Chondrocyte (in vitro differentiated cells): ENCODE data around the gene ASPRV1. TPM values are rescaled to one million over a fixed set of nuclear protein-coding genes. Genes with fewer than 3 reads are reported as not detected.
"Not testable (repeated sequence)": the region's sequence is repeated elsewhere in the genome, so short reads cannot be mapped to it uniquely, and the experiment has no call there.

ENCODE experiments used
- DNase-seq: peaks from one replicate; pipeline ENCODE4 v3.0.0; 2021; ENCODE audit warnings: mixed read lengths, low spot score
- H3K27ac Mint-ChIP-seq: one replicate; pipeline ENCODE4 v1.8.0; 2021; ENCODE audit warnings: mild to moderate bottlenecking, moderate library complexity, mixed read lengths; ENCODE audit not compliant: unreplicated experiment
- H3K27me3 Mint-ChIP-seq: 2 replicates; pipeline ENCODE4 v1.8.0; 2021; ENCODE audit warnings: low read depth, mixed read lengths
- H3K36me3 Mint-ChIP-seq: 2 replicates; pipeline ENCODE4 v1.8.0; 2021; ENCODE audit warnings: low read depth, mixed read lengths
- H3K4me1 Mint-ChIP-seq: 2 replicates; pipeline ENCODE4 v1.8.0; 2021; ENCODE audit warnings: low read depth, mild to moderate bottlenecking, mixed read lengths
- H3K4me3 Mint-ChIP-seq: one replicate; pipeline ENCODE4 v1.8.0; 2021; ENCODE audit warnings: mild to moderate bottlenecking, moderate library complexity, mixed read lengths; ENCODE audit not compliant: unreplicated experiment
- H3K9me3 Mint-ChIP-seq: 2 replicates; pipeline ENCODE4 v1.8.0; 2021; ENCODE audit warnings: low read depth, mixed read lengths
- CTCF ChIP-seq: fragments of 200-600 bp; sonication (generic); IDR thresholded peaks from 2 replicates; pipeline ENCODE4 v1.5.0; 2021; ENCODE audit warnings: antibody characterized with exemption, mild to moderate bottlenecking, moderate library complexity
- total RNA-seq: library from RNA; stranded (reverse); gene quantifications from 3 replicates; pipeline ENCODE4 v1.2.1, GENCODE V29; 2021

Gene ASPRV1
- total RNA-seq, 1 donor from 2014 or later, result 0.35 TPM

GRCh38 chr2:70006447-70006784, 45.0 kb upstream of the ASPRV1 start:
- no peak for DNase-seq
- no peaks in the 10 kb centered on the region for H3K27me3 Mint-ChIP-seq
- H3K4me1 Mint-ChIP-seq, result peaks cover 7% of the 10 kb centered on the region
- H3K9me3 Mint-ChIP-seq, result no peaks in the 10 kb centered on the region
- no peak overlapping the region for H3K27ac Mint-ChIP-seq
- no peak for TF ChIP-seq CTCF
- H3K36me3 Mint-ChIP-seq, result no peaks in the 10 kb centered on the region
- H3K4me3 Mint-ChIP-seq, result no peak overlapping the region

DNA sequence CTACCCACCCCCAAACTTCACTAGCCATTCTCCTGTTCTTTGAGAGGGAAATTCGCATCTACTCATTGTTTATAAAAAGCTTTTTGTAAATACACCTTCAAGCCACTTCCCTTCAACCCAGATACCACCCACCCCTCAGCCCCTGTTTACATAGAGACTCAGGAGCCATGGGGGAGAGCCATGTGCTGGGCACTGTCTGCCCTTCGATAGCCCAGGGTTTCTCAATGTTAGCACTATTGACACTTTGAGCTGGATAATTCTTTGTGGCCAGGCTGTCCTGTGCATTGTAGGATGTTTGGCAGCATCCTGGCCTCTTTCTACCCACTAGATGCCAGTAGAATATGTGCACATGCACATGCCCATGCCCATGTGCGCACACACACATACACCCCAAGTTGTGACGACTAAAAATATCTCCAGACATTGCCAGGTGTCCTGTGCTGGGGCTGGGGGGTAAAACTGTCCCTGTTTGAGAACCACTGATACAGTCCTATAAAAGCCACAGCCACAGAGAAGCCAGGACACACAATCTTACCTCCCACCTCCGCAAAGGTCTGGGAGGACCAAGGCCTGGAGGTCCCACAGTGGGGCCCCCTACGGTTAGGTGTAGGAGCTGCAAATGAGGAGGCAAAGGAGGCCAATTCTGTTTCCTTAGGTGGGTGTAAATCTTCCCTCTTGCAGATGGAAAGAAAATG, 44.5 kb upstream of the ASPRV1 start:
- Mint-ChIP-seq H3K36me3 (no peaks in the 10 kb centered on the region), H3K27me3 (no peaks in the 10 kb centered on the region), H3K9me3 (no peaks in the 10 kb centered on the region), H3K4me3 (no peak overlapping the region), H3K27ac (no peak overlapping the region), H3K4me1 (peaks cover 7% of the 10 kb centered on the region)
- no peak for DNase-seq
- TF ChIP-seq CTCF, result no peak

DNA sequence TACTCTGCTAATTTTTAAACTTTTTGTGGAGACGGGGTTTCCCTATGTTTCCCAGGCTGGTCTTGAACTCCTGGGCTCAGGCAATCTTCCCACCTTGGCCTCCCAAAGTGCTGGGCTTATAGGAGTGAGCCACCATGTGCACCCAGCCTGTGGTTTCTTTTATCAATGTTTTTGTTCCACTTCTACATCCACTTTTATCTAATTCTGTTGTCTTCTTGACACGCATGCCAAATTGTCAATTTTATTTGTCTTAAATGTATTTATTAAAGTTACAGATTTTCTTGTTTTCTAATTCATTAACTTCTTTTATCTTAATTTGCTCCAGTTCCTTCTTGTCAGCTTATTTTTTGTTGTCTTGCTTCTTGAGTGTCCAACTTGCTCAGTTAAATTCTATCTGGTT, 43.8 kb upstream of the ASPRV1 start:
- no peaks in the 10 kb centered on the region for H3K9me3 Mint-ChIP-seq
- TF ChIP-seq CTCF, result no peak
- DNase-seq, result no peak
- no peaks in the 10 kb centered on the region for H3K27me3 Mint-ChIP-seq
- no peak overlapping the region for H3K27ac Mint-ChIP-seq
- no peak overlapping the region for H3K4me3 Mint-ChIP-seq
- H3K4me1 Mint-ChIP-seq, result peaks cover 7% of the 10 kb centered on the region
- no peaks in the 10 kb centered on the region for H3K36me3 Mint-ChIP-seq

DNA sequence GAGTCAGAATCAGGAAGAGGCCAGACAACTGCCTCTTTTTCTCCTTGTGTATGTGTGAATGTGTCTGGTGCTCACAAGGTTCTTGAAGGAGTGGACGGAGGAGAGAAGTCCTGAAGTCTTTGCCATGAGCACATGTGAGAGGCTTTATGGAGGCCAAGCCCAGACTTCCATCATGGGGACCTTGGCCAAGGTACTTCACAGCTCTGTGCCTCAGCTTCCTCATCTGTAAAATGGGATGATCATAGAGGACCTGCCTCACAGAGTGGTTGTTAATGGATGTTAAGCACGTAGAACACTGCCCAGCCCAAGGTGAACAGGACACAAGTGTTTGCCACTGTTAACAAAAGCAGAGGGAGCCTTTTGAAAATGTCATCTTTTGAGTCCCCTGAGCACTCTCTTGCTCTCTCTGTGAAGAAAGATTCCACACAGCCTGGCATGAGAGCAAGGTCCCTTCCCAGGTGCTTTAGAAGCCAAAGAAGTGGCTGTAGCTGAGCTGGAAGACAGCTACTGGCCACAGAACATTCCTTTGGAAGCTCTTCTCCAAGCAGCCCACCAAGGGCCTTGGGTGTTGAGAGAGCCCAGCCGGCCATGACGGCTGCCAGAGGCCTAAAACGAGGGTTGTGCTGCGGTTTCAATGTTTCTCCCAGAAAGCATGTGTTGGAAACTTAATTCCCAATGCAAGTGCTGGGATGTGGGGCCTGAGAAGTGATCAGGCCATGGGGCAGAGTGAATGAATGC, 41.8 kb upstream of the ASPRV1 start:
- no peak overlapping the region for H3K4me3 Mint-ChIP-seq
- no peaks in the 10 kb centered on the region for H3K9me3 Mint-ChIP-seq
- peaks cover 7% of the 10 kb centered on the region for H3K4me1 Mint-ChIP-seq
- no peak for DNase-seq
- H3K27ac Mint-ChIP-seq, result no peak overlapping the region
- no peaks in the 10 kb centered on the region for H3K27me3 Mint-ChIP-seq
- TF ChIP-seq CTCF, result no peak
- H3K36me3 Mint-ChIP-seq, result no peaks in the 10 kb centered on the region

DNA sequence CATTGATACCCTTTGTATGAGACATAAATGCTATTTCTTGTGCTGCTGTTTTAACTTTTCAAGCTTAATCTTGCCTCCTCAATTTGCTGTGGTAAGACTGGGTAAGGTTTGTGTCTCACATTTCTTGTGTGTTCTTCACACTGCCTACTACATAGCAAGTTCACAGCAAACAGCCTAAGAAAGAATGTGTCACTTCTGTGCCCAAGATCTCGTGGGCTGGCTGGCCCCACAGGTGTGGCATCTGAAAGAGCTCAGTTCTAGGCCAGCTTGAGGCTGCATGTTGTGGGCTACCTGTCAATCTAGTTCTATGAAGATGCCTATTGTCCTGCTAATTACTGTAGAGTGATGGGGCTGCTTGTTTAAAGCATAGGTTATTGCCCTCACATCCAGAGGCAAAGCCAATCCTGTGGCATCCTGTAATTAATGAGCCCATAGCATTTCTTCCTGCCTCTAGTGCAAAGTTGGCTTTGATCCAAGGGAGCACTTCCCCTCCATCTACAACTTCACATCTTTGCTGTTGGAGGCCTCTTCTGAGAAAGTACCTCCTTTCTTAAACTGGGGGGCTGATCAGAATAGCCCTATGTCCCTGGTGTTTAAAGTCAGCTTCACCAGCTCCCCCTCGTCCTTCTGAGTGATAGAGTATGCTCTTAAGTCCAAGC, 40.9 kb upstream of the ASPRV1 start:
- Mint-ChIP-seq H3K27me3 (no peaks in the 10 kb centered on the region), H3K9me3 (no peaks in the 10 kb centered on the region), H3K4me3 (no peak overlapping the region), H3K4me1 (peaks cover 9% of the 10 kb centered on the region), H3K27ac (no peak overlapping the region), H3K36me3 (no peaks in the 10 kb centered on the region)
- DNase-seq, result no peak
- no peak for TF ChIP-seq CTCF

- not testable (repeated sequence) for DNase-seq, H3K4me3 Mint-ChIP-seq, H3K4me1 Mint-ChIP-seq, H3K9me3 Mint-ChIP-seq, H3K27me3 Mint-ChIP-seq, H3K27ac Mint-ChIP-seq, H3K36me3 Mint-ChIP-seq
Measured at GRCh38 chr2:70000529-70000928, 39.1 kb upstream of the ASPRV1 start.
